Osteoblast (primary cell): ENCODE measurements around the gene RECQL5. TPM values are rescaled to one million over a fixed set of nuclear protein-coding genes. Genes with fewer than 3 reads are reported as not detected.

Experiments
- DNase-seq: peaks from one replicate; pipeline ENCODE4 v3.0.0; 2011; ENCODE audit warnings: low spot score, mixed read lengths; ENCODE audit not compliant: insufficient read length; ENCODE audit errors: missing footprints
- H2AFZ ChIP-seq: 2 replicates; pipeline ENCODE4 v1.6.0; 2011; ENCODE audit warnings: mild to moderate bottlenecking, low read length
- H3K27ac ChIP-seq: 2 replicates; pipeline ENCODE4 v1.5.1; 2011; ENCODE audit warnings: mild to moderate bottlenecking, low read depth, low read length, moderate library complexity
- H3K27me3 ChIP-seq: 2 replicates; pipeline ENCODE4 v1.6.0; 2012; ENCODE audit warnings: mild to moderate bottlenecking, control low read depth, inconsistent platforms, low read length, moderate library complexity; ENCODE audit not compliant: insufficient read depth
- H3K36me3 ChIP-seq: 2 replicates; pipeline ENCODE4 v1.5.1; 2011; ENCODE audit warnings: mild to moderate bottlenecking, low read length, control low read depth, moderate library complexity; ENCODE audit not compliant: insufficient read depth
- H3K4me1 ChIP-seq: 2 replicates; pipeline ENCODE4 v1.5.1; 2011; ENCODE audit warnings: mild to moderate bottlenecking, low read length, control low read depth, moderate library complexity; ENCODE audit not compliant: insufficient read depth
- H3K4me2 ChIP-seq: 2 replicates; pipeline ENCODE4 v1.6.0; 2011; ENCODE audit warnings: mild to moderate bottlenecking, low read length; ENCODE audit not compliant: insufficient read depth
- H3K4me3 ChIP-seq: fragments of 200-600 bp; sonication (generic); 3 replicates; pipeline ENCODE4 v1.5.1; 2012; ENCODE audit warnings: mild to moderate bottlenecking, low read length, inconsistent platforms; ENCODE audit not compliant: insufficient read depth
- H3K79me2 ChIP-seq: 2 replicates; pipeline ENCODE4 v1.6.0; 2012; ENCODE audit warnings: mild to moderate bottlenecking, low read length, control low read depth, inconsistent platforms; ENCODE audit not compliant: insufficient read depth
- H3K9me3 ChIP-seq: 2 replicates; pipeline ENCODE4 v1.5.1; 2011; ENCODE audit warnings: low read depth, low read length, control low read depth
- H4K20me1 ChIP-seq: 2 replicates; pipeline ENCODE4 v1.6.0; 2012; ENCODE audit warnings: mild to moderate bottlenecking, low read length, control low read depth; ENCODE audit not compliant: insufficient read depth
- CTCF ChIP-seq: IDR thresholded peaks from 2 replicates; pipeline ENCODE4 v1.5.1; 2011; ENCODE audit warnings: mild to moderate bottlenecking, low read depth, low read length, moderate library complexity; ENCODE audit errors: extremely low read depth
- total RNA-seq: library from RNA; depleted of rRNA; stranded (reverse); fragments of >200 nt; gene quantifications from 2 replicates; pipeline ENCODE4 v1.2.3, GENCODE V29; 2012

RECQL5 gene
- total RNA-seq, 1 donor: 17.7 TPM

DNA sequence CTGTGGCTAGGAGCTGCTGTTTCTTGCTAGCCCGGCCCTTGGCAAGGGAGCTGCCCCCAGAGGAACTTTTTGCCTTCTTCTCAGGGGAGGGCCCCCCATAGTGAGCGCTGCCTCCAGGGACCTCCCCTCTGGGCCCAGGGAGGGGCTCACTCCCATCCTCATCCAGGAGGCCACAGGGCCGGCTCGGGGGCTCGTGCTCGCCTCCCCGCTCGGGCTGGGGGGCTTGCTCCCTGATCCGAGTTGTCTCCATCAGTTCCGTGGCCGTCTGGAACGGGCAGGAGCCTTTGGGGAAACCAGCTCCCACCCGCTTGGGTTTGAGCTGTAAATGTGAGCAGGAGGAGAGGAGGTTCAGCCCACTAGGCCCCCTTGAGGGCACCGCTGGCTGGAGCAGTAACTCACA is 37.8 kb downstream of the RECQL5 start:
- no peak for TF ChIP-seq CTCF
- Histone ChIP-seq H2AFZ (no peak overlapping the region), H3K27ac (no peak overlapping the region), H3K4me2 (no peak overlapping the region), H3K9me3 (no peaks in the 10 kb centered on the region), H3K79me2 (no peaks in the 10 kb centered on the region), H3K36me3 (no peaks in the 10 kb centered on the region), H3K27me3 (no peaks in the 10 kb centered on the region), H4K20me1 (peaks cover 9% of the 10 kb centered on the region), H3K4me3 (no peak overlapping the region), H3K4me1 (peaks cover 12% of the 10 kb centered on the region)
- DNase-seq: no peak

DNA sequence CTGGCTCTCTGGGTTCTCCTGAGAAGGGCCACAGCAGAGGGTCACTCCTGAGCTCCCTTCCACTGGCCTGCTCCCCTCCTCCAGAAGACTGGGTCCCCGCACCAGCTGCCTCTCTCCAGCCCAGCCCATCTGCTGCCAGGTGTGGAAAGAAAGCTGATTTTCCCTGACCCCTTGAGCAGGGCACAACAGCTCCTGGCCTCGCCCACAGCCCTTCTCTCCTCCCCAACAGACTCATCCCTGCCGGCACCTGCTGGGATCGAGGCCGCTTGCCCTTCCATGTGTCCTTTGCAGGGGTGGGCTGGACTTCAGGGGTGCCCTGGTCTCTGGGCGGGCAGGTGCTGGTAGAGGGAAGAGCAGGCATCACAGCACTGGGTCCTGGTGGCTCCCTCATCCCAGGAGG is 38.5 kb downstream of the RECQL5 start:
- Histone ChIP-seq H3K27ac (no peak overlapping the region), H3K36me3 (no peaks in the 10 kb centered on the region), H3K79me2 (no peaks in the 10 kb centered on the region), H3K27me3 (no peaks in the 10 kb centered on the region), H2AFZ (no peak overlapping the region), H3K9me3 (no peaks in the 10 kb centered on the region), H3K4me2 (no peak overlapping the region), H3K4me1 (peaks cover 4% of the 10 kb centered on the region), H4K20me1 (peaks cover 9% of the 10 kb centered on the region), H3K4me3 (no peak overlapping the region)
- TF ChIP-seq CTCF: no peak
- DNase-seq: no peak

DNA sequence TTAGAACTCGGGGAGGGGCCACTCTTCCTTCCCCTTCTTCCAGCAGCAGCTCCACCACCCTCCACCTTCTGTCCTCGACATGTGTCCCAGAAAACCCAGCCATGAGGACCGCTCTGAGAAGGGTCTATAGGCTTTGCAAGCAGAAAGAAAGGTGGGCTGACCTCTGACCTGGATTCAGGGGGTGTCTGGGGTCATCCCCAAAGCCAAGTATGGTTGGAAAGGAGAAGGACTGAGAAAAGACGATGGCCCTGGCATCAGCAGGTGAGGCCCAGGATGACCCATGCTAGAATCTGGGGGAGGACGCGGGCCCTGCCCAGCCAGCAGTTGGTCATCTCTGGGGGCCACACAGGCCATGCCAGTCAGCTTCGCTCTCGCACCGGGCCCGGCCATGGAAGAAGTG is 39.9 kb downstream of the RECQL5 start:
- Histone ChIP-seq H3K27ac (no peak overlapping the region), H3K9me3 (no peaks in the 10 kb centered on the region), H3K4me3 (no peak overlapping the region), H3K4me2 (no peak overlapping the region), H4K20me1 (peaks cover 3% of the 10 kb centered on the region), H3K36me3 (no peaks in the 10 kb centered on the region), H3K4me1 (no peaks in the 10 kb centered on the region), H3K27me3 (no peaks in the 10 kb centered on the region), H3K79me2 (no peaks in the 10 kb centered on the region), H2AFZ (no peak overlapping the region)
- no peak for TF ChIP-seq CTCF
- no peak for DNase-seq

GRCh38 chr17:75626496-75627038 is 40.4 kb downstream of the RECQL5 start:
- no peak for TF ChIP-seq CTCF
- Histone ChIP-seq H3K27ac (no peak overlapping the region), H3K36me3 (no peaks in the 10 kb centered on the region), H3K4me2 (no peak overlapping the region), H3K27me3 (no peaks in the 10 kb centered on the region), H3K4me1 (no peaks in the 10 kb centered on the region), H2AFZ (no peak overlapping the region), H3K79me2 (no peaks in the 10 kb centered on the region), H4K20me1 (no peaks in the 10 kb centered on the region), H3K9me3 (no peaks in the 10 kb centered on the region), H3K4me3 (no peak overlapping the region)
- DNase-seq: no peak
